Measurements from ENCODE around the gene GIMAP6. TPM values are rescaled to one million over a fixed set of nuclear protein-coding genes. Genes with fewer than 3 reads are reported as not detected.

GIMAP6 gene
- total RNA-seq, 2 donors from 2014 or later = 10.8 to 15.7 TPM

- Histone ChIP-seq H3K4me3 (no peak overlapping the region), H3K27ac (no peak overlapping the region), H3K4me1 (replicated peaks) (no peaks in the 10 kb centered on the region), H3K9me3 (no peaks in the 10 kb centered on the region), H3K36me3 (no peaks in the 10 kb centered on the region), H3K27me3 (replicated peaks; ENCODE audit: insufficient read depth) (no peaks in the 10 kb centered on the region)
- intact Hi-C loops (cut with DNase I) = no loop called here
- DNase-seq (ENCODE audit: low spot score) = no peak
- no peak for TF ChIP-seq POLR2AphosphoS5 (IDR thresholded peaks at IDR 0.05)
- TF ChIP-seq POLR2A (IDR thresholded peaks at IDR 0.05) = no peak
- TF ChIP-seq, protein P1, sequence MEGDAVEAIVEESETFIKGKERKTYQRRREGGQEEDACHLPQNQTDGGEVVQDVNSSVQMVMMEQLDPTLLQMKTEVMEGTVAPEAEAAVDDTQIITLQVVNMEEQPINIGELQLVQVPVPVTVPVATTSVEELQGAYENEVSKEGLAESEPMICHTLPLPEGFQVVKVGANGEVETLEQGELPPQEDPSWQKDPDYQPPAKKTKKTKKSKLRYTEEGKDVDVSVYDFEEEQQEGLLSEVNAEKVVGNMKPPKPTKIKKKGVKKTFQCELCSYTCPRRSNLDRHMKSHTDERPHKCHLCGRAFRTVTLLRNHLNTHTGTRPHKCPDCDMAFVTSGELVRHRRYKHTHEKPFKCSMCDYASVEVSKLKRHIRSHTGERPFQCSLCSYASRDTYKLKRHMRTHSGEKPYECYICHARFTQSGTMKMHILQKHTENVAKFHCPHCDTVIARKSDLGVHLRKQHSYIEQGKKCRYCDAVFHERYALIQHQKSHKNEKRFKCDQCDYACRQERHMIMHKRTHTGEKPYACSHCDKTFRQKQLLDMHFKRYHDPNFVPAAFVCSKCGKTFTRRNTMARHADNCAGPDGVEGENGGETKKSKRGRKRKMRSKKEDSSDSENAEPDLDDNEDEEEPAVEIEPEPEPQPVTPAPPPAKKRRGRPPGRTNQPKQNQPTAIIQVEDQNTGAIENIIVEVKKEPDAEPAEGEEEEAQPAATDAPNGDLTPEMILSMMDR (IDR thresholded peaks at IDR 0.05) = no peak
These were observed 9.7 kb upstream of the GIMAP6 start for GRCh38 chr7:150641854-150642253.

DNA sequence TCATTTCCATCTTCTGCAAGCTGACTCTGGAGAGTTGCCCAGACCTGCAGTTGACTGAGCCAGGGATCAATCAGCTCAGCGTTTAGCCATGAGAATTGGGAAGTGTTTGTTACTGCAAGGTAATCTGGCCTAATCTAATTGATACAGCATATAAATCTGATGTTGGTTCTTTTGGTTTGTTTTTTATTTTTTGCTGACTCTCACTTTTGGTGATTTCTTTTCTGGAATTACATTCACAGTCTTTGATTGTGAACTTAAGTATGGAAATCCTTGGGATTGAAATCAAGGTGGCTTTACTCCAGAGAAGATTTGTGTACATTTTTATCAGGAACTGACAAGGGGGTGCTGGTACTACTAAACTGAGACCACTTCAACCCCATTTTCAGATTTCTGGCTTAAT, 1.7 kb upstream of the GIMAP6 start:
- Histone ChIP-seq H3K36me3 (no peaks in the 10 kb centered on the region), H3K9me3 (no peaks in the 10 kb centered on the region), H3K4me1 (replicated peaks) (no peaks in the 10 kb centered on the region), H3K27me3 (replicated peaks; ENCODE audit: insufficient read depth) (no peaks in the 10 kb centered on the region), H3K4me3 (no peak overlapping the region), H3K27ac (no peak overlapping the region)
- intact Hi-C loops (cut with DNase I) = no loop called here
- DNase-seq (ENCODE audit: low spot score) = no peak
- 50% methylated on average over 1 of the region's 1 CpG for WGBS
- no peak for TF ChIP-seq POLR2A (IDR thresholded peaks at IDR 0.05)
- TF ChIP-seq, protein P1 (IDR thresholded peaks at IDR 0.05) = no peak
- no peak for TF ChIP-seq POLR2AphosphoS5 (IDR thresholded peaks at IDR 0.05)

GRCh38 chr7:150631084-150631826, 930 bp downstream of the GIMAP6 start:
- intact Hi-C loops (cut with DNase I) = no loop called here

DNA sequence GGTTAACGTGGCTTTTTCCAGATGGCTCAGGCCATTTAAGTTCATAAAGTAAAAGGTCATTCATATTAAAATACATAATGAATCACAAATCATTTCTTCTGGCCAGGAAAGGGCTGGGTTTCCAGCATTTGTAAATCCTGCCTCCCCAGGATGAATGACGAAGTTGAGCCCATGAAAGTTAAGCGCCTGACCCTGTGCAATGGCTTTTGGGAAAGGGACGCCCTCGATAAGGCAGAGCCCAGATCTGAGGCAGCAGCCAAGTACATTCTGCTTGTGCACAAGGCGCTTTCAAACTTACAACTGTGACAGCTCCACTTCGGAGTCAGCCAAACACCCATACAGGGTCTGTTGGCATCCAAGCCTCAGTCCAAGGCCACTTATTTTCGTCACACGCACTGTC, 2.8 kb downstream of the GIMAP6 start:
- no peaks in the 10 kb centered on the region for H3K4me1 ChIP-seq (replicated peaks)
- 88% methylated on average over 9 of the region's 9 CpGs for WGBS
- intact Hi-C loops (cut with DNase I) = no loop called here
- no peaks in the 10 kb centered on the region for H3K36me3 ChIP-seq
- no peak overlapping the region for H3K4me3 ChIP-seq
- no peaks in the 10 kb centered on the region for H3K9me3 ChIP-seq
- H3K27ac ChIP-seq = no peak overlapping the region
- no peaks in the 10 kb centered on the region for H3K27me3 ChIP-seq (replicated peaks; ENCODE audit: insufficient read depth)
- DNase-seq (ENCODE audit: low spot score) = no peak
- no peak for TF ChIP-seq POLR2A (IDR thresholded peaks at IDR 0.05)
- peak; percentile 30 for TF ChIP-seq POLR2AphosphoS5 (IDR thresholded peaks at IDR 0.05)

More at GRCh38 chr7:150631084-150631826, 930 bp downstream of the GIMAP6 start:
- TF ChIP-seq, protein P1 (IDR thresholded peaks at IDR 0.05) = no peak
- TF ChIP-seq POLR2A (IDR thresholded peaks at IDR 0.05) = no peak
- peak; percentile 1 for TF ChIP-seq POLR2AphosphoS5 (IDR thresholded peaks at IDR 0.05)
- no peaks in the 10 kb centered on the region for H3K9me3 ChIP-seq
- no peaks in the 10 kb centered on the region for H3K27me3 ChIP-seq (replicated peaks; ENCODE audit: insufficient read depth)
- no peaks in the 10 kb centered on the region for H3K36me3 ChIP-seq
- peak overlapping the region in 1 of 2 donors; percentile 56 for H3K27ac ChIP-seq
- no peaks in the 10 kb centered on the region for H3K4me1 ChIP-seq (replicated peaks)
- H3K4me3 ChIP-seq = peak overlapping the region in 1 of 2 donors; percentile 5
- 37% methylated on average over 7 of the region's 8 CpGs for WGBS
- no peak for DNase-seq (ENCODE audit: low spot score)

DNA sequence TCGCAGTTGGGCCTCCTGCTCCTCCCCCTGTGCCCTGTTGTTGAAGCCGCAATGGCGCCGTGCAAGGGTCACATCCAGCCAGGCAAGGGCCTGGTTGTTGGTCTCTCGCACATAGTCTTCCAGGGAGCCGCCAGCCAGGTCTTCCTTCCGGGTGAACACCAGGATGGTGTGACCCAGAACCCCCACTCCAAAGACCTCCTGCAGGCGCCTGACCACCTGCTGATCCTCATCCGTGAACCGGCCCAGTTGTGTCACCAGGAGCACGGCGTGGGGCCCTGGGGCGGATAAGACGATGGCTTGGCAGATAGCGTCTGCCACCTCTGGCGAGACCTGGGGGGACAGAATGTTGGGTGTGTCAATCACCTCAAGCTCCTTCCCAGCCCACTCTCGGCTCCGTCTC, 4.2 kb downstream of the GIMAP6 start:
- Histone ChIP-seq H3K27ac (no peak overlapping the region), H3K36me3 (no peaks in the 10 kb centered on the region), H3K4me1 (replicated peaks) (no peaks in the 10 kb centered on the region), H3K4me3 (no peak overlapping the region), H3K27me3 (replicated peaks; ENCODE audit: insufficient read depth) (no peaks in the 10 kb centered on the region), H3K9me3 (no peaks in the 10 kb centered on the region)
- 98% methylated on average over 18 of the region's 18 CpGs for WGBS
- no peak for DNase-seq (ENCODE audit: low spot score)
- intact Hi-C loops (cut with DNase I) = no loop called here
- TF ChIP-seq, protein P1 (IDR thresholded peaks at IDR 0.05) = no peak

Measured in prostate gland (tissue), 2 donors.